ENCODE data around the gene TDRD12. TPM values are rescaled to one million over a fixed set of nuclear protein-coding genes. Genes with fewer than 3 reads are reported as not detected.

Gene TDRD12
- total and polyA plus RNA-seq, 2 of the 13 experiments (the other 11 are each of a cell fraction or from before 2014, with no cell fraction given): 0.03 to 0.40 TPM

GRCh38 chr19:32688311-32688710, 31.3 kb upstream of the TDRD12 start:
- Histone ChIP-seq H3K9me3 (ENCODE audit: low read length) (no peaks in the 10 kb centered on the region), H3K36me3 (replicated peaks in 1 of 2; ENCODE audit: control insufficient read depth in 1 of 2, insufficient read depth in 2 of 2, low read length in 2 of 2) (no peaks in the 10 kb centered on the region), H3K9ac (ENCODE audit: insufficient read depth, low read depth, low read length) (no peak overlapping the region), H3K4me2 (ENCODE audit: low read depth, low read length) (no peak overlapping the region), H4K20me1 (ENCODE audit: insufficient read depth, low read length) (no peaks in the 10 kb centered on the region), H2AFZ (ENCODE audit: low read length) (no peak overlapping the region), H3K27me3 (ENCODE audit: control insufficient read depth in 1 of 2, insufficient read depth in 2 of 2, low read length in 2 of 2) (no peaks in the 10 kb centered on the region; a peak in 1 of 5 replicates), H3K79me2 (ENCODE audit: insufficient read depth, low read length) (peaks cover 9% of the 10 kb centered on the region), H3K27ac (ENCODE audit: extremely low read length, insufficient read depth, low read length) (no peak overlapping the region), H3K4me1 (ENCODE audit: insufficient read depth, low read length) (peaks cover 32% of the 10 kb centered on the region), H3K4me3 (replicated peaks in 1 of 3; ENCODE audit: insufficient read depth in 1 of 3, low read depth in 2 of 3, low read length in 3 of 3) (no peak overlapping the region)
- FAIRE-seq: no peak
- BruUV-seq (replicated peaks): no TSS peak
- in situ Hi-C loops (cut with HindIII; ENCODE audit: extremely low pct_ligation_motif_present, low pct_unique_long_range_greater_than_20kb) (loop anchor here (25.0 kb wide), 1 partner anchor 449 kb away; the partner anchor contains the start of gene WDR88), intact Hi-C loops (cut with micrococcal nuclease; ENCODE audit: unreplicated experiment) (no loop called here)
- no CpG with 5 or more reads among the region's 1 CpG for WGBS (ENCODE audit: low lambda C conversion rate)
- POLR2A ChIA-PET: no interaction called here
- CTCF ChIA-PET (ENCODE audit: low intra/inter-chr PET ratio, low total read pairs): no interaction called here
- no peak for DNase-seq (ENCODE audit: low spot score)
- ATAC-seq: no peak
- TF ChIP-seq ZNF362 (CRISPR knock-in tag; IDR thresholded peaks at IDR 0.05; ENCODE audit: borderline replicate concordance) (no peak), CEBPG (CRISPR knock-in tag; IDR thresholded peaks at IDR 0.05) (no peak), MAFK (conservative IDR thresholded peaks at IDR 0.05 in 1 of 2, IDR thresholded peaks at IDR 0.05 in 1 of 2; ENCODE audit: low read length in 2 of 2) (no peak), TAF1 (CRISPR knock-in tag; IDR thresholded peaks at IDR 0.05) (no peak), HOXA9 (CRISPR knock-in tag; IDR thresholded peaks at IDR 0.05; ENCODE audit: borderline replicate concordance) (no peak), ZNF350 (CRISPR knock-in tag; IDR thresholded peaks at IDR 0.05; ENCODE audit: borderline replicate concordance, low read depth) (no peak), MLLT10 (CRISPR knock-in tag; IDR thresholded peaks at IDR 0.05) (no peak), ZKSCAN5 (CRISPR knock-in tag; IDR thresholded peaks at IDR 0.05) (no peak), ZNF337 (CRISPR knock-in tag; IDR thresholded peaks at IDR 0.05; ENCODE audit: borderline replicate concordance, low read depth) (no peak), ZNF44 (CRISPR knock-in tag; IDR thresholded peaks at IDR 0.05) (no peak), CBFB (CRISPR knock-in tag; IDR thresholded peaks at IDR 0.05) (no peak), GABPB1 (CRISPR knock-in tag; IDR thresholded peaks at IDR 0.05) (no peak), CSRNP2 (CRISPR knock-in tag; conservative IDR thresholded peaks at IDR 0.05; ENCODE audit: low read depth) (no peak), ZNF567 (CRISPR knock-in tag; IDR thresholded peaks at IDR 0.05; ENCODE audit: borderline replicate concordance) (no peak), ATM (IDR thresholded peaks at IDR 0.05; ENCODE audit: borderline replicate concordance) (no peak)
- TF ChIP-seq, protein P1, sequence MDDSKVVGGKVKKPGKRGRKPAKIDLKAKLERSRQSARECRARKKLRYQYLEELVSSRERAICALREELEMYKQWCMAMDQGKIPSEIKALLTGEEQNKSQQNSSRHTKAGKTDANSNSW (CRISPR knock-in tag; IDR thresholded peaks at IDR 0.05; ENCODE audit: borderline replicate concordance): no peak

All from HepG2 (cell line).